ENCODE measurements around the gene MBD1.

The MBD1 gene, protein sequence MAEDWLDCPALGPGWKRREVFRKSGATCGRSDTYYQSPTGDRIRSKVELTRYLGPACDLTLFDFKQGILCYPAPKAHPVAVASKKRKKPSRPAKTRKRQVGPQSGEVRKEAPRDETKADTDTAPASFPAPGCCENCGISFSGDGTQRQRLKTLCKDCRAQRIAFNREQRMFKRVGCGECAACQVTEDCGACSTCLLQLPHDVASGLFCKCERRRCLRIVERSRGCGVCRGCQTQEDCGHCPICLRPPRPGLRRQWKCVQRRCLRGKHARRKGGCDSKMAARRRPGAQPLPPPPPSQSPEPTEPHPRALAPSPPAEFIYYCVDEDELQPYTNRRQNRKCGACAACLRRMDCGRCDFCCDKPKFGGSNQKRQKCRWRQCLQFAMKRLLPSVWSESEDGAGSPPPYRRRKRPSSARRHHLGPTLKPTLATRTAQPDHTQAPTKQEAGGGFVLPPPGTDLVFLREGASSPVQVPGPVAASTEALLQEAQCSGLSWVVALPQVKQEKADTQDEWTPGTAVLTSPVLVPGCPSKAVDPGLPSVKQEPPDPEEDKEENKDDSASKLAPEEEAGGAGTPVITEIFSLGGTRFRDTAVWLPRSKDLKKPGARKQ

DNA sequence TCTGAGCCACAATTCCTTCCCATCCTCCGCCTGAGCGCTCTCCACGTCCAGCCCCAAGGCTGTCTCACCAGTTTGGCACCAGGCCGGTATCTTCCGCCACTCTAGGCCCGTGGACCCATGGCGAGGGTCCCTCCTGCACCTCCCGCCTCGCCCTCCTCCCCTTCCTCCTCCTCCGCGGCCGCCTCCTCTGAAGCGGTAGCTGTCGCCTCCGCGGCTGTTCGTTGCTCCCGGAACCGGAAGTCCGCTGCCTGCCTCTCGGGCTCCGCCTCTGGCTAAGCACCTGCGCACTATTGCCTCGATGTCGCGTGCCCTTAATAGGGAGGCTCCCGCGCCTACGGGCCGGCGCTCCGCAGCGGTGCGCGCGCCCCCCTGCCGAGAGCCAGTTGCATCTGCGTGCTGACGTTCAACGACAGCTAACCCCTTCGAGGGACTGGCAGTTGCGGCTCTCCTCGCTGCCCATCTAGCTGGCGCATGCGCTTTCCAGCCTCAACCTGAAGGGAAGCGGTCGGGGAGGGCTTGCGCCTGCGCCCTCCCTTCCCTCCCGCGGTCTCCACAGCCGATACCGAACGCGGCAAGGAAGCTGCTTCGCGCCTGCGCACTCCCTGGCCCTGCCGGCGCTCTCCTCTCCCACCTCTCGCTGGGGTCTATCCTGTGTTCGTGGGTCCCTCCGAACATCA, at the start of gene MBD1:
Gene MBD1, minus strand, starts transcription at position 229 of the 677 bp plus-strand sequence. CDS start 1,531 bp downstream, outside the sequence.
- DNase-seq (ENCODE audit: low read depth), result peak; percentile 97
- TF ChIP-seq POLR2A (IDR thresholded peaks at IDR 0.05; ENCODE audit: extremely low read depth, insufficient read length), result peak; percentile 77
- TF ChIP-seq, protein P1, sequence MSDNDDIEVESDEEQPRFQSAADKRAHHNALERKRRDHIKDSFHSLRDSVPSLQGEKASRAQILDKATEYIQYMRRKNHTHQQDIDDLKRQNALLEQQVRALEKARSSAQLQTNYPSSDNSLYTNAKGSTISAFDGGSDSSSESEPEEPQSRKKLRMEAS (IDR thresholded peaks at IDR 0.05; ENCODE audit: low read depth, low read length), result peak; percentile 54
- TF ChIP-seq MYC (IDR thresholded peaks at IDR 0.05; ENCODE audit: low read depth, low read length), result peak; percentile 46; the same call in 1 of the 2 replicates
- TF ChIP-seq, protein P2, sequence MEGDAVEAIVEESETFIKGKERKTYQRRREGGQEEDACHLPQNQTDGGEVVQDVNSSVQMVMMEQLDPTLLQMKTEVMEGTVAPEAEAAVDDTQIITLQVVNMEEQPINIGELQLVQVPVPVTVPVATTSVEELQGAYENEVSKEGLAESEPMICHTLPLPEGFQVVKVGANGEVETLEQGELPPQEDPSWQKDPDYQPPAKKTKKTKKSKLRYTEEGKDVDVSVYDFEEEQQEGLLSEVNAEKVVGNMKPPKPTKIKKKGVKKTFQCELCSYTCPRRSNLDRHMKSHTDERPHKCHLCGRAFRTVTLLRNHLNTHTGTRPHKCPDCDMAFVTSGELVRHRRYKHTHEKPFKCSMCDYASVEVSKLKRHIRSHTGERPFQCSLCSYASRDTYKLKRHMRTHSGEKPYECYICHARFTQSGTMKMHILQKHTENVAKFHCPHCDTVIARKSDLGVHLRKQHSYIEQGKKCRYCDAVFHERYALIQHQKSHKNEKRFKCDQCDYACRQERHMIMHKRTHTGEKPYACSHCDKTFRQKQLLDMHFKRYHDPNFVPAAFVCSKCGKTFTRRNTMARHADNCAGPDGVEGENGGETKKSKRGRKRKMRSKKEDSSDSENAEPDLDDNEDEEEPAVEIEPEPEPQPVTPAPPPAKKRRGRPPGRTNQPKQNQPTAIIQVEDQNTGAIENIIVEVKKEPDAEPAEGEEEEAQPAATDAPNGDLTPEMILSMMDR (IDR thresholded peaks at IDR 0.05; ENCODE audit: low read depth, low read length), result no peak
- H3K4me3 ChIP-seq (ENCODE audit: low read depth, low read length), result peak within 1 kb of the TSS; percentile 99

DNA sequence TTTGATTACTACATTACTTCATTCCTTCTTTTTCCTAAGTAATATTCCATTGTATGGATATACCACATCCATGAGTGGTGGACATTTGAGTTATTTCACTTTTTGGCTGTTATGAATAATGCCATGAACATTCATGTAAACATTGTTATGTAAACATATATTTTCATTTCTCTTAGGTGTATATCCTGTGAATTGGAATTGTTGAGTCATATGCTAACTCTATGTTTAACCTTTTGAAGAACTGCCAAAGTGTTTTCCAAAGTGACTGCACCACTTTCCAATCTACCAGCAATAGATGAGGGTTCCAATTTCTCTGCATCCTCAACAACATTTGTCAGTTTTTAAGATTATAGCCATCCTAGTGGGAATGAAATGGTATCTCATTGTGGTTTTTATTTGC, 48.9 kb upstream of the MBD1 start:
- DNase-seq (ENCODE audit: low read depth), result no peak
- TF ChIP-seq MYC (IDR thresholded peaks at IDR 0.05; ENCODE audit: low read depth, low read length) (no peak), POLR2A (IDR thresholded peaks at IDR 0.05; ENCODE audit: extremely low read depth, insufficient read length) (no peak)
- TF ChIP-seq, protein P1 (IDR thresholded peaks at IDR 0.05; ENCODE audit: low read depth, low read length), result no peak
- TF ChIP-seq, protein P2 (IDR thresholded peaks at IDR 0.05; ENCODE audit: low read depth, low read length), result no peak

DNA sequence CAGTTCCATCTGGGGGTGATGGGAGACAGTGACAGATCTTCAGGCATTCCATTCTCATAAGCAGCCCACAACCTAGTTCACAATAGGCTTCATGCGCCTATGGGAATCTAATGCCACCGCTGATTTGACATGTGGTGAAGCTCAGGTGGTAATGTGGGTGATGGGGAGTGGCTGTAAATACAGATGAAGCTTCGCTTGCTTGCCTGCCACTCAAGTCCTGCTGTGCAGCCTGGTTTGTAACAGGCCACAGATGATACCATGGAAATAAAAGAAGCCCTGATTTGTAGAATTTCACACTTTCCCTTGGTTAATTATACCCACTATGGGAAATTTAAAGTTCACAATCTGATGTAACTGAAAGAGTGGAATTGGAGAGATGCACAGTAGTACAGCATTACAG, 46.7 kb upstream of the MBD1 start:
- H3K4me3 ChIP-seq (ENCODE audit: low read depth, low read length), result no peak overlapping the region
- no peak for TF ChIP-seq MYC (IDR thresholded peaks at IDR 0.05; ENCODE audit: low read depth, low read length)
- TF ChIP-seq, protein P1 (IDR thresholded peaks at IDR 0.05; ENCODE audit: low read depth, low read length), result no peak
- no peak for TF ChIP-seq POLR2A (IDR thresholded peaks at IDR 0.05; ENCODE audit: extremely low read depth, insufficient read length)
- TF ChIP-seq, protein P2 (IDR thresholded peaks at IDR 0.05; ENCODE audit: low read depth, low read length), result no peak
- no peak for DNase-seq (ENCODE audit: low read depth)

More for the DNA sequence above, 48.9 kb upstream of the MBD1 start:
- H3K4me3 ChIP-seq (ENCODE audit: low read depth, low read length), result no peak overlapping the region

DNA sequence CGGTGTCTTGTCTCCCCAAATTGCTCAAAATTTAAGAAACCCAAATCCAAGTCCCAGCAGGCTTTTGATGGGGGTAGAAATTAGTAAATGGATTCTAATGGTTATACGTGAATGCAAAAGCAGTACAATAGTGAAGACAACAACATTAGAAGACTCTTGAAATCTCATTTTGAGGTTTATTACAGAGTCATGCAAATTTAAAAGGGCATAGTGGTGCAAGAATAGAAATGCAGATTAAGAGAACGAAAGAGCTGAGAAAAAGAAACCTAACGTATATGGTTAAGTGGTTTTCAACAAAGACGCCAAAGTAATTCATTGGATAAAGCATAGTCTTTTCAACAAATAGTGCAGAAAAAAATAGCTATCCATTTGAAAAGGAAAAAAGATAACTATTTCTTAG, 39.4 kb upstream of the MBD1 start:
- H3K4me3 ChIP-seq (ENCODE audit: low read depth, low read length), result no peak overlapping the region
- TF ChIP-seq MYC (IDR thresholded peaks at IDR 0.05; ENCODE audit: low read depth, low read length), result no peak
- TF ChIP-seq, protein P2 (IDR thresholded peaks at IDR 0.05; ENCODE audit: low read depth, low read length), result no peak
- no peak for TF ChIP-seq POLR2A (IDR thresholded peaks at IDR 0.05; ENCODE audit: extremely low read depth, insufficient read length)
- TF ChIP-seq, protein P1 (IDR thresholded peaks at IDR 0.05; ENCODE audit: low read depth, low read length), result no peak
- no peak for DNase-seq (ENCODE audit: low read depth)

DNA sequence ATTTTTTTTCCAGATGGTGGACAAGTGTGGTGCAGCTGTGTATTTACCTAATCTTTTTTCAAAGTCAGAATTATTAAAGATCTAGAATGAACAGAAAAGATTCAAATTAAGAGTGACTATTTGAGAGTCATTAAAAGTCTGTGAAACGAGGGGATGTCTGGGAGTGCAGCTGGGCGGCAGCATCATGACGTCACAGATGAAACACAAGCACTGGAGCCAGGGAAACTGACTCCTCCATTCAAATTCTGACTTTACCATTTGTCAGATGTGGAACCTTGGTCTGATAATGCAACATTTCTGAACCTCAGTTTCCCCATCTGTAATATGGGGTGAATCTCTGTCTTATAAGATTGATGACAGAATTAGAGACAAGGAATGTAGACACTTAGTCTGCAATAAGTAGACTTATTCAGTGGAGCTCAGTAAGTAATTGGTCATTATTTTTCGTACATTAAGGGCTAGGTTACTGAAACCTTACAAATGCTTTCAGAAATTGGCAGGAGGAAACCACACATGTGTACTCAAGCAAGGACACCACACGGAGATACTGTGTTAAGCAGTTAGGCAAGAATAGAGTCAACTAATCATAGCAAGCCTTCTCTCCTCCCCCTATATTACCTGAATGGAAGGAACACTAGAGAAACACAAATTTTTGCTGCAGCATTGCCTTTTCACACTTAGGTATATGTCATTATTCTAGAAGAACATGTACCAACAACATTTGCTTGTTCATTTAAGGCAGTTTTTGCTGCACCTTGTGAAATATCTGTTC, 34.0 kb upstream of the MBD1 start:
- DNase-seq (ENCODE audit: low read depth), result no peak
- TF ChIP-seq MYC (IDR thresholded peaks at IDR 0.05; ENCODE audit: low read depth, low read length) (no peak), POLR2A (IDR thresholded peaks at IDR 0.05; ENCODE audit: extremely low read depth, insufficient read length) (no peak)
- TF ChIP-seq, protein P1 (IDR thresholded peaks at IDR 0.05; ENCODE audit: low read depth, low read length), result no peak
- H3K4me3 ChIP-seq (ENCODE audit: low read depth, low read length), result no peak overlapping the region

Data from NB4 (cell line).